GM18519 (cell line): ENCODE data around the gene CYFIP1.

Source experiments
- ATAC-seq: cut with Tn5 transposase; IDR thresholded peaks from one replicate; pipeline ENCODE4 v1.9.1; 2021; ENCODE audit warnings: mild to moderate bottlenecking, moderate library complexity; ENCODE audit not compliant: unreplicated experiment, low FRiP score

Gene CYFIP1

DNA sequence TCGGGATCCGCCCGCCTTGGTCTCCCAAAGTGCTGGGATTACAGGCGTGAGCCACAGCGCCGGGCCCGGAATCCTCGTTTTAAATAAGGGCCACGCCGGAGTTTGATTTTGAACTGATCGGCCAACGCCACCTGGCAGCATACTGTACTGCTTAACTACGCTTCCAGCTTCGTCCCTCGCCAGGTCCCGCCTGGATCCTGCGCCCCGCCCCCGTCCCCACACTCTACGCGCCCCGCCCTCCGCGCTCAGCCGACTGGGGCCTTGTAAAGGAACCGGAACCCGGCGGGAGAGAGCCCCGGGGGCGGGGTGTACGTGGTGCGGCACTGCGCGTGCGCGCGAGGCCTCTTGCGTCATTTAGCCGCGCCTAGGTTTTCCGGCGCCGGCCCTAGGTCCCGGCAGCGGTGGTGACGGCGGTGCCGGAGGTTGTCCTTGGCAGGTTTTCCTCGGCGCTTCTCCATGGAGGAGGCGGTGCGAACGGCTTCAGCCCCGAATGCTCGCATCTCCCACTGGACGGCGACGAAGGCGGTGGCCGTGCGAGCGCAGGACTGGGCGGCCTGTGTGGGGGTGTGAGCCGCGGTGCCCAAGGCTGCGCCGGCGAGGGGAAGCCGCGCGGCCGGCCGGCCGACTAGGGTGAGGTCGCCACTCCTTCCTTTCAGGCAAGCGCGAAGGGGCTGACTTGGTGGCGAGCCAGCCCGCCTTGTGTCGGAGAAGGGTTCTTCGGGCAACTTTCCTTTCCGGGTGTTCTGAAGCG lies 141.7 kb downstream of the CYFIP1 start, which contains the start of gene NIPA2:
Gene NIPA2, plus strand, starts transcription at position 375 of the 751 bp plus-strand sequence. CDS start 13,066 bp downstream, outside the sequence.
- ATAC-seq, result peak; percentile 69

DNA sequence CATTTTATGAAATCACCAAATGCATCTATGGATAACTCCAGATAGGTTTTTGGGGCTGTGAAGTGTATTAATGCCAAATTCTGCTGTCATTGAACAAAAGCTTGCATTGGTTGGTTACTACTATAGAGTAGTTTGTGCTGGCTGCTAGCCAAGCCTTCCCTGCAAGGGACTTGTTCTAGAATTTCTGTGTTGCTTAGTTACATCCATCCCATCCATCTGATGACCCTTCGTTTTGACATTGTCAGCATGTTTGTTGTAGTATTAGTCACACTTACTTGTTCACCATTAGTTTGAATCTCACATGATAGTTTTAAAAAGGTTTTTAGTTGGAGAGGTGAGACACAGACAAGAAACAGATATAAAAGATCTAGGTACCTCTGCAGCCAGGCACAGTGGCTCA lies 148.7 kb downstream of the CYFIP1 start:
- ATAC-seq, result no peak

DNA sequence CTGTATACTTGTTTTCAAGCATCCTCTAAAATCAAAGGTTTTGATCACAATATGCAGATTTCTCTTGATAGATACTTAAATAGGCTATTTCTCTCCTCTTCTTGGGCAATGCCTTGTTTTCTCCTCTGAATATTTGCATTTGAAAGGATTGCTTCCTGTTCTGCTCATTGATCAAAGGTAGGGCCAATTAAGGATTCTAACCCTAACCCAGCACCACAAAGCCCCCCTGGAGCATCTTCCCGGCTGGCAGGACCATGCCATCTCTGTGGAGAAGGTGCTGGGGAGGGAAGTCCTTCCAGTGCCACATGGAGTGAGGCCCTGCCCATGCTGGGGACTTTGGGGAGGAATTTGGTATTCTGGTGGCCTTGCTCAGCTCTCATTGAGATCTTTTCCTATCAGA lies 153.0 kb downstream of the CYFIP1 start:
- ATAC-seq, result no peak

DNA sequence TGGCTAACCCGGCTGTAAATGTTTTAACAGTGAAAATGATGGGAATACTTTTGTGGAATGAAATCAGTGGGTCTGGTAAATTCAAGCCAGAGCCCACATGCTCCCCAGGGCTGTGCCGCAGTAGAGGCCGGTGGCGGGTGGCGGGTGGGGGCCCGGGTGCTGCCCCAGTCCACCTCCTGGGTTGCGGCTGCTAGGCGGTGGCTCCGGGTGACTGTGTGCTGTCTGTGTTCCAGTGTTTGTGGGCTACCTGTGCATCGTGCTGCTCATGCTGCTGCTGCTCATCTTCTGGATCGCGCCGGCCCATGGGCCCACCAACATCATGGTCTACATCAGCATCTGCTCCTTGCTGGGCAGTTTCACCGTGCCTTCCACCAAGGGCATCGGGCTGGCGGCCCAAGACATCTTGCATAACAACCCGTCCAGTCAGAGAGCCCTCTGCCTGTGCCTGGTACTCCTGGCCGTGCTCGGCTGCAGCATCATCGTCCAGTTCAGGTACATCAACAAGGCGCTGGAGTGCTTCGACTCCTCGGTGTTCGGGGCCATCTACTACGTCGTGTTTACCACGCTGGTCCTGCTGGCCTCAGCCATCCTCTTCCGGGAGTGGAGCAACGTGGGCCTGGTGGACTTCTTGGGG lies 156.6 kb downstream of the CYFIP1 start:
- ATAC-seq, result no peak

DNA sequence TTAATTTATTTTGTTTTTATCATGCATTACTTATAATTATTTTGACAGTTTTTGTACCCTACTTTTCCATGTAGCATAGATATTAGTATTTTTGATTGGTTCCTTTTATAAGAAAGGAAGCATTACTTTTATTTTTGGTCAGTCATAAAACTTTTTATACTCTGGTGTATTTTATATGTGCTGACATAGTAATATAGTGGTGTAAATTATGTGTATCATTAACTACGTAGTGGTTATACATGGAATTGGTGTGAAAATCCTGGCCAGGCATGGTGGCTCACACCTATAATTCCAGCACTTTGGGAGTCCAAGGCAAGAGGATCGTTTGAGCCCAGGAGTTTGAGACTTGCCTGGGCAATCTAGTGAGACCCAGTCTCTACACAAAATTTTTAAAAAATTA lies 160.5 kb downstream of the CYFIP1 start:
- no peak for ATAC-seq
